Stimulated activated CD4-positive, alpha-beta T cell treated with anti-CD3 and anti-CD28 coated beads, Interleukin-12 subunit alpha, Interleukin-12 subunit beta, amount 100 ng/mL, for 24 hours (primary cell): ENCODE measurements around the gene RAB1A.

Source experiments
- DNase-seq, 2 experiments: peaks; one replicate each; pipeline ENCODE4 v3.0.0-alpha.2; 2020; ENCODE audit warnings: low read depth in 2 of 2

RAB1A gene

GRCh38 chr2:65061146-65061909 lies 68.6 kb downstream of the RAB1A start:
- DNase-seq = no peak

GRCh38 chr2:65059071-65059470 lies 70.8 kb downstream of the RAB1A start:
- no peak for DNase-seq

- peak in 1 of 2 experiments; percentile 31 for DNase-seq
Measured at GRCh38 chr2:65057391-65058052, 72.4 kb downstream of the RAB1A start.

GRCh38 chr2:65057054-65057375 lies 72.9 kb downstream of the RAB1A start:
- DNase-seq = no peak

GRCh38 chr2:65056215-65057053 lies 73.5 kb downstream of the RAB1A start, which contains the start of gene CEP68:
Gene CEP68, plus strand, starts transcription at chr2:65056416. Its CDS starts 13,029 bp downstream, at chr2:65069445.
- DNase-seq = peak; percentile 91 to 96

- no peak for DNase-seq
Measured at GRCh38 chr2:65055422-65056214, 74.3 kb downstream of the RAB1A start.

GRCh38 chr2:65054749-65055421 lies 75.0 kb downstream of the RAB1A start:
- no peak for DNase-seq

GRCh38 chr2:65053199-65053598 lies 76.7 kb downstream of the RAB1A start:
- DNase-seq = no peak

- DNase-seq = no peak
Measured at GRCh38 chr2:65050931-65051330, 79.0 kb downstream of the RAB1A start.

- DNase-seq = no peak
Measured at GRCh38 chr2:65049010-65049639, 80.8 kb downstream of the RAB1A start.

- no peak for DNase-seq
Measured at GRCh38 chr2:65046633-65047407, 83.1 kb downstream of the RAB1A start.

- DNase-seq = no peak
Measured at GRCh38 chr2:65045651-65046050, 84.3 kb downstream of the RAB1A start.

GRCh38 chr2:65044097-65044735 lies 85.7 kb downstream of the RAB1A start:
- no peak for DNase-seq

GRCh38 chr2:65043001-65043400 lies 86.9 kb downstream of the RAB1A start:
- no peak for DNase-seq

- DNase-seq = peak; percentile 34 to 72
Measured at GRCh38 chr2:65040400-65041261, 89.3 kb downstream of the RAB1A start.

- no peak for DNase-seq
Measured at GRCh38 chr2:65039640-65040039, 90.3 kb downstream of the RAB1A start.

GRCh38 chr2:65037178-65037577 lies 92.7 kb downstream of the RAB1A start:
- DNase-seq = no peak
